PC-3 (cell line): ENCODE data around the gene KNCN. TPM values are rescaled to one million over a fixed set of nuclear protein-coding genes. Genes with fewer than 3 reads are reported as not detected.

Experiments
- ATAC-seq: fragments of 200-7000 bp; cut with Tn5 transposase; 2 replicates; pipeline ENCODE4 v1.9.1; 2020; ENCODE audit warnings: mild to moderate bottlenecking, moderate library complexity
- BruUV-seq: library from RNA; stranded (reverse); fragments of 400-500 nt; replicated peaks from 2 replicates; lab custom pipeline; 2021; lab: Mats Ljungman, UMichigan
- CTCF ChIA-PET: fragments of 300-600 bp; sonication (Branson Sonifier 250); formaldehyde crosslinking; loops from one replicate; lab custom pipeline; 2022; ENCODE audit warnings: antibody characterized with exemption; lab: Charles Lee
- POLR2A ChIA-PET: fragments of 300-600 bp; sonication (Branson Sonifier 250); formaldehyde crosslinking; loops from one replicate; lab custom pipeline; 2022; ENCODE audit warnings: antibody characterized with exemption; ENCODE audit not compliant: unreplicated experiment; lab: Charles Lee
- DNase-seq: peaks from one replicate; pipeline ENCODE4 v3.0.0-alpha.2; 2015
- H2AFZ ChIP-seq: fragments of 300-600 bp; sonication (generic); 2 replicates; pipeline ENCODE4 v1.6.0; 2016; ENCODE audit warnings: antibody characterized with exemption, low read length
- H3F3A ChIP-seq: fragments of 300-600 bp; sonication (generic); one replicate; pipeline ENCODE4 v1.6.0; 2017; ENCODE audit warnings: antibody characterized with exemption, low read length, control low read depth, mild to moderate bottlenecking; ENCODE audit not compliant: unreplicated experiment
- H3K27ac ChIP-seq: fragments of 300-600 bp; sonication (generic); 2 replicates; pipeline ENCODE4 v1.5.1; 2016; ENCODE audit warnings: mild to moderate bottlenecking, low read length
- H3K27me3 ChIP-seq: fragments of 300-600 bp; sonication (generic); 2 replicates; pipeline ENCODE4 v1.6.1; 2016; ENCODE audit warnings: low read length, mixed read lengths
- H3K36me3 ChIP-seq: fragments of 300-600 bp; sonication (generic); 2 replicates; pipeline ENCODE4 v1.6.1; 2016; ENCODE audit warnings: low read depth, mixed run types, low read length, mixed read lengths
- H3K4me1 ChIP-seq: fragments of 300-600 bp; sonication (generic); 2 replicates; pipeline ENCODE4 v1.5.1; 2016; ENCODE audit warnings: low read length; ENCODE audit not compliant: insufficient read depth
- H3K4me2 ChIP-seq: fragments of 300-600 bp; sonication (generic); 2 replicates; pipeline ENCODE4 v1.6.0; 2016; ENCODE audit warnings: low read length
- H3K4me3 ChIP-seq: fragments of 300-600 bp; sonication (generic); 2 replicates; pipeline ENCODE4 v1.5.1; 2016; ENCODE audit warnings: mild to moderate bottlenecking, low read length, mixed read lengths
- H3K79me2 ChIP-seq: fragments of 300-600 bp; sonication (generic); 2 replicates; pipeline ENCODE4 v1.6.1; 2017; ENCODE audit warnings: low read length, mixed read lengths
- H3K9ac ChIP-seq: fragments of 300-600 bp; sonication (generic); 2 replicates; pipeline ENCODE4 v1.6.0; 2016; ENCODE audit warnings: mild to moderate bottlenecking, low read length
- H3K9me2 ChIP-seq: fragments of 300-600 bp; sonication (generic); replicated peaks from 2 replicates; pipeline ENCODE4 v1.6.1; 2016; ENCODE audit warnings: mixed run types, low read length, mixed read lengths
- H3K9me3 ChIP-seq: fragments of 300-600 bp; sonication (generic); 2 replicates; pipeline ENCODE4 v1.6.1; 2016; ENCODE audit warnings: low read length, mixed read lengths
- H4K20me1 ChIP-seq: fragments of 300-600 bp; sonication (generic); 2 replicates; pipeline ENCODE4 v1.6.1; 2016; ENCODE audit warnings: low read length, mixed read lengths
- EZH2 ChIP-seq: fragments of 300-600 bp; sonication (generic); IDR thresholded peaks from one replicate; pipeline ENCODE4 v1.6.1; 2017; ENCODE audit warnings: antibody characterized with exemption, mild to moderate bottlenecking, low read length; ENCODE audit not compliant: unreplicated experiment
- EZH2phosphoT487 ChIP-seq: fragments of 300-600 bp; sonication (generic); IDR thresholded peaks from 2 replicates; pipeline ENCODE4 v1.6.1; 2018; ENCODE audit warnings: mild to moderate bottlenecking, antibody characterized with exemption, low read length, borderline replicate concordance
- intact Hi-C: fragments of 100-400 bp; cut with micrococcal nuclease; formaldehyde crosslinking; loops from 2 replicates; pipeline ENCODE4 v1.9.0; 2023
- total RNA-seq: library from RNA; depleted of rRNA; stranded (reverse); fragments of >200 nt; gene quantifications from 2 replicates; pipeline ENCODE4 v1.2.3, GENCODE V29; 2014
- TF ChIP-seq, protein P1 (sequence below): fragments of 300-600 bp; sonication (generic); conservative IDR thresholded peaks from 2 replicates; pipeline ENCODE4 v1.5.1; 2017; ENCODE audit warnings: antibody characterized with exemption, low read depth, mild to moderate bottlenecking, low read length

The KNCN gene
- total RNA-seq, 1 experiment from 2014 or later = not detected

DNA sequence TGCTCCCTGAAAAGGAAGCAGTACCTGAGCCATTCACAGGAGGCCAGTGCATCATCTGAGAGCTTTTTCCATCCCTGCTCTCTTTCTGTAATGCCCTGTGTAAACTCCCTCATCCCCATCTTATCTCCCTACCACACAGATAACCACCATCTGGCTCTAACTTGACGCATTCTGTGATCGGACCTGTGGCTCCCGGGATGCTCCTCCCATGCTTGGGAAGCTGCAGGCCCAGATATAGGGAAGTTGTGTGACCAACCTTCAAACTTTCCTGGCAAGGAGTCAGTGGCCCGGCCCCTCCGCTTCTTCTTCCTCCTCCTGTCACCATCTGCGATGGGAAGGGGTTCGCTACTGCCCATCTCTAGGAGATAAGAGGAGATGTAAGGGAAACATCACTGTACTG, 31.5 kb upstream of the KNCN start:
- no peaks in the 10 kb centered on the region for H3K4me1 ChIP-seq
- TF ChIP-seq, protein P1, sequence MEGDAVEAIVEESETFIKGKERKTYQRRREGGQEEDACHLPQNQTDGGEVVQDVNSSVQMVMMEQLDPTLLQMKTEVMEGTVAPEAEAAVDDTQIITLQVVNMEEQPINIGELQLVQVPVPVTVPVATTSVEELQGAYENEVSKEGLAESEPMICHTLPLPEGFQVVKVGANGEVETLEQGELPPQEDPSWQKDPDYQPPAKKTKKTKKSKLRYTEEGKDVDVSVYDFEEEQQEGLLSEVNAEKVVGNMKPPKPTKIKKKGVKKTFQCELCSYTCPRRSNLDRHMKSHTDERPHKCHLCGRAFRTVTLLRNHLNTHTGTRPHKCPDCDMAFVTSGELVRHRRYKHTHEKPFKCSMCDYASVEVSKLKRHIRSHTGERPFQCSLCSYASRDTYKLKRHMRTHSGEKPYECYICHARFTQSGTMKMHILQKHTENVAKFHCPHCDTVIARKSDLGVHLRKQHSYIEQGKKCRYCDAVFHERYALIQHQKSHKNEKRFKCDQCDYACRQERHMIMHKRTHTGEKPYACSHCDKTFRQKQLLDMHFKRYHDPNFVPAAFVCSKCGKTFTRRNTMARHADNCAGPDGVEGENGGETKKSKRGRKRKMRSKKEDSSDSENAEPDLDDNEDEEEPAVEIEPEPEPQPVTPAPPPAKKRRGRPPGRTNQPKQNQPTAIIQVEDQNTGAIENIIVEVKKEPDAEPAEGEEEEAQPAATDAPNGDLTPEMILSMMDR = no peak
- TF ChIP-seq EZH2phosphoT487 = no peak
- TF ChIP-seq EZH2 = no peak
- H3K79me2 ChIP-seq = no peaks in the 10 kb centered on the region
- H2AFZ ChIP-seq = no peak overlapping the region
- H3K4me2 ChIP-seq = no peak overlapping the region
- intact Hi-C loops = no loop called here
- no peaks in the 10 kb centered on the region for H3K9me2 ChIP-seq
- no peak overlapping the region for H3K4me3 ChIP-seq
- no peaks in the 10 kb centered on the region for H3K27me3 ChIP-seq
- no peaks in the 10 kb centered on the region for H4K20me1 ChIP-seq
- DNase-seq = no peak
- ATAC-seq = no peak
- BruUV-seq = no TSS peak
- H3K9ac ChIP-seq = no peak overlapping the region
- H3F3A ChIP-seq = no peaks in the 10 kb centered on the region
- CTCF ChIA-PET = no interaction called here
- H3K9me3 ChIP-seq = no peaks in the 10 kb centered on the region
- H3K36me3 ChIP-seq = peaks cover 36% of the 10 kb centered on the region
- POLR2A ChIA-PET = no interaction called here
- no peak overlapping the region for H3K27ac ChIP-seq

DNA sequence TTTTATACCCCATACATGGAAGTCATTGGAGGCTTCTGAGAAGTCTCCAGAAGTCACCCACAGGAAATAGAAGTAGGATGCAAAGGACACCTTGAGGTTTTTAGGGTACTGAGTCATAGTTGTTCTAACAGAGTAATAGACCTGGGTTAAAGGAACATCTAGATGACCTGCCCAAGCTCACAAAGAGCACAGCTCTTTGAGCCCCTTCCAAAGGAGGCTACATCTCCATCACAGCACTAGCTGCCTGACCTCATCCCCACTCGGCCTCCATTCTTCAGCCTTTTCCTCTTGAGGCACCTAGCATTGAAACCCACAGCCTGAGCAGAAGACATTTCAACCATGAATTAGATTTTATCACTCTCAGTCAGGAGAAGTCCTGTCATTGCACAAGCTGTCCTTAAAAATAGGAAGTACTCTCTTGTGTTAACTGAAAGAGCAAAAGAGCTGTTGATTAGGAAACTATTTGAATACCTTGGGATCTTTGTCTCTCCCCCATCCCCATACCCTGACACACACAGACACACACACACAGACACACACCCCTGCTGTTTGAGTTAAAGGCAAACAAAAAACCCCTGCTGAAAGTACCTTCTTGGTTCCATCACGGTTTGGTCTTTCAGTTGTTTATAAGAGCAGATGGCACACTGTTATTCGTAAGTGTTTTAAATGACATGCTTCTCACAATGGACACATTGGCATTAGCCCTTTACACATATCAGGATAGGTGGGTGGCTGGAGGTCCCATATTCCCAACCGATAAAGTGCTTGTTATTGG, 30.4 kb upstream of the KNCN start:
- ChIA-PET POLR2A (no interaction called here), CTCF (no interaction called here)
- Histone ChIP-seq H3K9ac (no peak overlapping the region), H3K4me3 (no peak overlapping the region), H3K4me1 (no peaks in the 10 kb centered on the region), H3K79me2 (no peaks in the 10 kb centered on the region), H3K9me3 (no peaks in the 10 kb centered on the region), H3K27ac (no peak overlapping the region), H3K4me2 (no peak overlapping the region), H3F3A (no peaks in the 10 kb centered on the region), H3K36me3 (peaks cover 36% of the 10 kb centered on the region), H2AFZ (no peak overlapping the region), H3K9me2 (no peaks in the 10 kb centered on the region), H3K27me3 (no peaks in the 10 kb centered on the region), H4K20me1 (no peaks in the 10 kb centered on the region)
- intact Hi-C loops = no loop called here
- DNase-seq = no peak
- no peak for ATAC-seq
- TF ChIP-seq EZH2phosphoT487 = no peak
- TF ChIP-seq EZH2 = no peak
- TF ChIP-seq, protein P1 = no peak
- no TSS peak for BruUV-seq
